Stimulated activated CD4-positive, alpha-beta T cell treated with anti-CD3 and anti-CD28 coated beads, TNF-alpha, amount 100 ng/mL, for 24 hours (primary cell): ENCODE measurements around the gene COL8A2.

Experiments
- DNase-seq, 3 experiments: peaks; one replicate each; pipeline ENCODE4 v3.0.0-alpha.2; 2020; ENCODE audit warnings: low read depth in 3 of 3

COL8A2 gene

DNA sequence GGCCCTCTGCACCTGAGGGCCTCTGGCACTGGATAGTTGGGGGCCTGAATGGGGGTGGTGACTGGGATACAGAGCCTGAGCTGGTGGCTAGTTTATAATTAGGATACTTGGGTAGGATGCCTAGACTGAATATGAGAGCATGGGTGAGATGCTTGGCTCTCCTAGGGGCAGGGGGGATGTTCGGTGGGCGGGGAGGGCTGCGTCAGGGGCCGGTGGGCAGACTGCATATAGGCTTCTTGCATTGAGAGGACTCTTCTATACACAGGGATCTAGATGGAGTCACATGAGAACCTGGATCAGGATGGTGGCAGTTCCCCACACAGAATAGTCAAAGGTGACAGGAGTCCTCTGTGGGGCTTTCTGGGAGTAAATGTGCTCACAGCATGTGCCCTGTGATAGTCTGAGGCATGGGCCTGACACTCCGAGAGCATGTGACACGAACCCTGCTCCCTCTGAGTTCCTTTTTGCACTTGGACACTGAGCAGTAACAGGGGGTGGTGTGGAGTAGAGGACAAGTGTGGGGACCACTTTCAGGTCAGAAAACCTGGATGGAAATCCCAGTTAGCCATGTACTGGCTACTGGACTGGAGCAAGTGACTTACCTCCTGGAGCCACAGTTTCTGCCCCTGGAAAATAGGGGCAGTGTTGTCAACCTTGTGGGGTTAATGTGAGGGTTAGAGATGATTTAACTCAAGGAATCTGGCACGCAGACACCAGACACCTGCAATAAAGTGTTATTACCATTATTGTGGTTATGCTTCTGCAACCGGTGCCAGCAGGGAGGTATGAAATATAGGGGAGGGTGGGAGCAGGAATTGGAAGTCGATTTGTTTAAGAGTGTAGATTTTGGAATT, 33.2 kb upstream of the COL8A2 start:
- no peak for DNase-seq

DNA sequence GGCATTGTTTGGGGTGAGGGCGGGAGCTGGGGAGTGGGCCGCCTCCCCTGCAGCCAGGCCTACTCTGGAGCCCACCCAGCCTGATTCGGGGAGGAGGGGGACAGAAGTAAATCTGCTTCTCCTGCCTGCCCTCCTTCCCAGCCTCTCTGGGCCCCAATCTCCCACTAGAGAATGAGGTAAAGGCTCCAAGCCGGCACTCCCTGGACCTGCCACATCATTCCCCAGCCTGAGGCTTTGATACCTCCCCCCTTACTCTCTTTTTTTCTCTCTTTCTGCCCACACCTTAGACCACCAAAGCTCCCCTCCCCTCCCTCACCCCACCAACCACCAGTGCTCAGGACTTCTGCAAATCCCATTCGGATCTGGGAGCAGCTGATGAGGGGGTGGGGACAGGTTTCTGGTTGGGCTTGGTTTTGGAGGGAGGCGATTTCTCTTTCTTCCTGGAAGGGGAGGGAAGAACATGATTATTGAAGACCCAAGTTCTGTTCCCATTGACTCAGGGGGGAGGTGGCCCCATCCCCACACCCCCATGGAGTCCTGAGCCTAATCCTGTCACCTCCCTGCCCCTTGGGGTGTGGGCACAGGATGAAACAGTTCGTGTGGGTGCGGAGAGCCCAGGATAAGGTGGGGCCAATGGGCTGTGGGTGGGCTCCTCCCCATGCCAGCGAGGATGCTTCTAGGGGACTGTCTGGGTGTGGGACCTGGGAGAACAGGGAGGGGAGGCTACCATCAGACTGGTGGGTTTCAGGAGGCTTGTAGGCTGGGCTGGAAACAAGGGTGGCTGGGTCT, 32.3 kb upstream of the COL8A2 start:
- no peak for DNase-seq

DNA sequence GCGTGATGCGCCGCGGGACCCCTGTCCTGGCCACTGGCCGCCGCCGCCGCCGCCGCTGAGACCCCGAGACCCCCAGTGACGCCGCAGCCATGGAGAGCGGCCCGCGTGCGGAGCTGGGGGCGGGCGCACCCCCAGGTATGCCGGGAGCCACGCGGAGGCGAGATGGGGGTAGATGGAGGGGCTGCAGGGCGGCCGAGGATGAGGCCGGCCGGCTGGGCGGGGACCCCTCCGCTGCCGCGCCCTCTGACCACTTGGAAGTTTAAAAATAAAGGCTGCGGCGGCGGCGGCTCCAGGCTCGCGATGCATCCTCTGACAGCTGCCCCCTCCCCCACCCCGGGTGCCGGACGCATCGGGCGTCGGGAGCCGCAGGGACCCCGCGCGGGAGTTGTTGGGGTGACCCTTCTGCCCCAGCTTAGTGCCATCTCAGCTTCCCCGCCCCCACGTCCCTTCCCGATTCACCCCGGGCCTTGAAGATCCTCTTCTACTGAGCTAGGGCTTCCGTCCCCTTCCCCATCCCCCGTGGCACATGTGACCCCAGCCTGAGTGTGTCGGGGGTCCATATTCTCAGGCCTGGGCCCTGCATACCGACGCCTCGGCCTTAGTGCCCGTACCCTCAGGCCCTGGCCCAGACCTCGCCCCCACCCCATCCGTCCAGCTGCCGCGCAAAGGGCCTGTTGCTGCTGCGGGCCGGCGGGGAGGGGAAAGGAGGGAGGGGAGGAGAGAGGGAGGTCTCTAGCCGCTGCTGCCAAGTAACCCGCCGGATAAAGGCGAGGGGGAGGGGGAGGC, 31.5 kb upstream of the COL8A2 start:
- peak in 1 of 3 experiments; percentile 66 for DNase-seq

DNA sequence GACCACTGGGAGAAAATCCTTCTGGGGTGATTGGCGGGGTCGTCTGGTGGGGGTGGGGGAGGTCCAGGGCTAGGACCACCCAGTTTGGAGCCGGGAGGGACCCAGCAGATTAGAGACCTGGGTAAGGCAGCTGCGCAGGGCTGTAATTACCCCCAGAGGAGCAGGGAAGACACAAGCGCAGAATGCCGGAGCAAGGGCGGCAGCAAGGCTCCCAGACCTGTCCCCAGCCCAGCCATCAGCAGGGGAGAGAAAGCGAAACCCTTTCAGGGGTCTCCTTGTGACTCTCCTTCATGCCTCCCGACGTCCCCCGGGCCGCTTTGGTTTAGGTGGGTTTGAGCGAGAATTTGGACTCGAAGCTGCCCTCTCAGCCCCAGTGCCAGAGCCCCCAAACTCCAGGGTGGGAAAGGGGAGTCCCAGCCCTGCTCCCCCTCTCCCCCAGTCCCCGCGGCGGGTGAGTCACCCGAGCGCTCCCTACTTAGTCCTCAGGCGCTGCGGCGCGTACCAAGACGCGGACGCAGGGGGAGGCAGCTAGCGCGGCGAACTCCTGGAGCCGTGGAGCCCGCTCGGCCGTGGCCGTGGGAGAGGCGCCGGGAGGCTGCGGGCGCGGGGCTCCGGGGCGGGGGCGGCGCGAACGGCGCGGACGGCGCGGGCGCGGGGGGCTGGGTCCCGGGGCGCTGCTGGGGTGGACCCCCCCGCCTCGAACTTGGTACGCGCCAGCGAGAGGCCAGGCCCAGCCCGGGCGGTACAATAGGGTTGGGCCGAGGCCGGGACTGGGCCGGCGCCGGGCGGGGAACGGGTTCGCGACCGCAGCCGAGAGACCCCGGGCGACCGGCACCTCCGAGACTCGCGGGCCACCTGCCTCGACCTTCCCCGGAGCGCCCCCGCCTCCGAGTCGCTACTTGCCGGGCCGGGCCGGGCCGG, 30.6 kb upstream of the COL8A2 start, which contains the start of gene MAP7D1:
Gene MAP7D1, plus strand, starts transcription at position 753 of the 921 bp plus-strand sequence. CDS start 258 bp downstream, outside the sequence.
- DNase-seq, result peak; percentile 66 to 84 (median 66)

DNA sequence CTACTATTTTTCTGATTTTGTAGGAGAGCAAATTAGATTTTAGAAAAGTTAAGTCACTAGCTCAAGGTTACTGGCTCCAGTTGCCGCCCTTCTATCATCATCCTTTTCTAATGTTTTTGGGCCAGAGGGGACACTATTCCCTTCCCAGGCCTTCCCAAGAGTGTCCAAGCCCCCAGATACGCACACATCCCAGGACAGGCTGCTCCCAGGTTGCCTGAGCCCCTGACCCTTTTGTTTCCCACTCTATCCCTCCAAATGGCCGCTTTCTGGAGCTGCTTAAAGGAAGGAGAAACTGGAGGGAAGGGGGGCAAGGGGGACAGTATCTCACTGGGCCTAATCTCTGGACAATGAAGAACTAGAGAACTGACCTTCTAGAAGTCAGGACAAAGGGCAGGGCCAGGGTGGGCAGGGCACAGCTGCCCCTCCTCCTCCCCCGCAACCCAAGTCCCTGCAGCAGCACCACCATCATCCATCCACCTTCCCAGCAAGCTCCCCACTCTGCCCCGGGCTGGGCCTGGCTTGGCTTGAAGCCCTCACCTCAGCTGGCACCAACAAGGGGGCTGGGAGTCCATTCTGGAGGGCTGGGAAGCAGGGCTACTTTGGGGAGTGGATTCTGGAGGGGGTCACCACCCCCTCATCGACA, 29.9 kb upstream of the COL8A2 start:
- no peak for DNase-seq

DNA sequence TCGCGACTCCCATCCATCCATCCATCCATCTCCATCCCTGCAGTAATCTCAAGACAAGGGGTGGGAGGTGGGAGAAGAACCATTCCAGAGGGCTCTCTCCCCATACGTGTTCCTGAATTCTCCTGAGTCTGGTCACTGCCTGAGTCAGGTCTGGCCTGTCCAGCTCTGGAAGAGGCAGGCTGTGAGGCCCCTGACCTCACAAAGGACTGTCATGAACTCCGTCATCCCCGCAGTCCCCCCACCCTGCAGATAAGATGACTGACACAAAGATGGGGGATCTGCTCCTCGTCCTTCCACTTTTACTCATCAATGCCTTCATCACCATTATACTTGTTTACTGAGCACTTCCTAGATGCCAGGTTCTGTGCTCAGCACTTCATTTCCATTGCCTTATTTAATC, 29.3 kb upstream of the COL8A2 start:
- DNase-seq, result no peak

DNA sequence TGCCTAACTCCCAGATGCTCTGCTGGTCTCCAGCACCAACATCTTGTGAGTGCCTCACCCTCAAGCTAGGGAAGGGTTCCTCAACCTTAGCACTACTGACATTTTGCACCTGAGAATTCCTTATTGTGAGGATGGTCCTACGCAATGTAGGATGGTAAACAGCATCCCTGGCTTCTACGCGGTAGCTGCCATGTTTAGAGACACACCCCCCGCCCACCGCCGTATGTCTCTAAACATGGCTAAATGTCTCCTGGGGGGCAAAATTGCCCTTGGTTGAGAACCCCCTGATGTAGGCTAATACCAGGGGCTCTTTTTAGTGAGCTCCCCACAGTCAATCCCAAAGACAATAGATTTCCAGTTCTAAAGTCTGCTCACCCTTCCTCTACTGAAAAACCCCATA, 28.5 kb upstream of the COL8A2 start:
- no peak for DNase-seq

DNA sequence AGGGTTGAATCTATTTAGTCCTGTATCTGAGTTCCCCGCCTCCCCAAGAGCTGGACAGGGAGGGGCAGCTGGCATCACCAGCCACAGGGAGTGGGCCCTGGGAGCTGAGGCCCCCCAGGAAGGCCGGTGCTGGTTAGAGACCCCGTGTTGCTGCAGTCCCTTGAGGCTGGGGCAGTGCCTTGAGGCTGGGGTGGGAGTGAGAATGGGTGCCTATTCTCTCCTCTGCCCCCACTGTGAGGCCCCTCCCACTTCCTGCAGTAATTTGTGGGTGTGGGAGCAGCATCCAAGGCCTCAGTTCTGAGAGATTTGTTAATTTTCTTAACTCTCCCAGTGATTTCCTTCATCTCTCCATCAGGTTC, 26.8 kb upstream of the COL8A2 start:
- no peak for DNase-seq

DNA sequence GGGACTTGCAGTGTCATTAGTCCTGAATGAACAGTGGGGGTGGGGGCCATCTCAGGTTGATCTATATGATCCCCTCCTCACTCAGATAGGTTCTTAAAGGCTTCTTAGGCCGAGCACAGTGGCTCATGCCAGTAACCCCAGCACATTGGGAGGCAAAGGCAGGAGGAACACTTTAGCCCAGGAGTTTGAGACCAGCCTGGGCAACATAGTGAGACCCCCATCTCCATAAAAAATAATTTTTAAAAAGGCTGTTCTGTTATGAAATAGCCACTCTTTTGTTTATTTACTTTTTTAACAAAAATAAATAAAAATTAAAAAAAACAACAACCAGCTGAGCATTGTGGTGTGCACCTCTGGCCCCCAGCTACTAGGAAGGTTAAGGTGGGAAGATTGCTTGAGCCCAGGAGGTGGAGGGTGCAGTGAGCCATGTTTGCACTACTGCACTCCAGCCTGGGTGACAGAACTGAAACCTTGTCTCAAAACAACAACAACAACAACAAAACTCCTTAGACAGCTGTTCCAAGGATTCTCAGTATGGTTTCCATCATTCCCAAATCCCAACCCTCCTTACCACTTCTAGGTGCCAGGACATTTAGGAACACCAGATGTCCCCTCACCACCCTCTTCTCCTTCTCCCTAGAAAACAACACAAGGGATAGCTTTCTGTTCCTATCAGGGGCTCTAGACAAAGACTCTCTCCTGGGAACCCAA, 26.3 kb upstream of the COL8A2 start:
- DNase-seq, result no peak

DNA sequence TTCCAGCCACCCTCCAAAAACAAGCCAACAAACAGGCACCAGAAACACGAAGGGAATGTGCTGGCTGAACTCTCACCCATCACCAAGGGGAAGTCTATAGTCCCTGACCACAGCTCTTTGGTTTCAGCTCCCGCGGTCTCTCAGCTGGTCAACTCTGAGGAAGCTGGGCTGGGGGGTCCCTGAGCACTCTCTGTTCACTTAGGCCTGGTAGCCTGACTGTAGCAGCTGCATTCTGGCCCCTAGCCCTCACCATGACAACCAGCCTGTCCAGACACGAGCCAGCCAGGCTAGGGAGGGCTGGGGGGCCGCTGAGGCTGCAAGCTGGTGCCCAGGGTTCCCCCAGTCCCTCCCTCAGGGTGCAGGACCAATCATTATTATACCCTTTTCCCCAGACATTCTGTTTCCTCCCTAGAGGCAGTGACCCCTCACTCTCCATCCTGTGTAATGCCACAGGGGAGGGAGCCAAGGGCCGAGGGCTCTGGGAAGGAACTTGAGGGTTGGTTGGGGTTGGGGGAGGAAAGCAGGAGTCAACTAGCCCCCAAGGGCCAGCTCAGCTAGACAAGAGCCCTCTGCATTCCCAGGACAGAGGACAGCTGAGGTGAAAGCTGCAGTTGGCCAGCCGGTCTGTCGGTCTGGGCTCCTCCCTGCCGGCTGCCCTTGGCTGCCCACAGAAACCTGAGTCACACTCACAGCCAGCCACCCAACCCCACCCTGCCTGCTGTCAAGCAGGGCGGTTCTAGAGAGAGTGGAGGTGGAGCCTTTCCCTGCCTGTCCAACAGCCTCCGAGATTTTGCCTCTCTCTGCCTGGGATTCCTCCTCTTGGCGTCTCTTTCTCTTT, 25.5 kb upstream of the COL8A2 start:
- peak in 2 of 3 experiments; percentile 48 to 75 for DNase-seq

DNA sequence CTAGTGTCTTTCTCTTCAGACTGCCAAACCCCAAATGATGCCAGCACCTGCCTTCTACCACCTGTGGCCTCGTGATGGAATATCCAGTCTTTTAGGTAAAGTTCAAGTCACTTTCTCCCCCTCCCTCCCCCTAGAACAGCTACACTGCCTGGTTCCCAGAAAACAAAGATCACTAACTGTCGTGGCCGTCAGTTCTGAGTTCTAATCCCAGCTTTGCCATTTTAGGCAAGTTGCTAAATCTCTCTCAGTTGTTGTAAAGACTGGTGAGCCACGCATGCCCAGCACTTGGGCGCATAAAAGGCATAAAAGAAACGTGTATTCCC, 24.9 kb upstream of the COL8A2 start:
- no peak for DNase-seq

DNA sequence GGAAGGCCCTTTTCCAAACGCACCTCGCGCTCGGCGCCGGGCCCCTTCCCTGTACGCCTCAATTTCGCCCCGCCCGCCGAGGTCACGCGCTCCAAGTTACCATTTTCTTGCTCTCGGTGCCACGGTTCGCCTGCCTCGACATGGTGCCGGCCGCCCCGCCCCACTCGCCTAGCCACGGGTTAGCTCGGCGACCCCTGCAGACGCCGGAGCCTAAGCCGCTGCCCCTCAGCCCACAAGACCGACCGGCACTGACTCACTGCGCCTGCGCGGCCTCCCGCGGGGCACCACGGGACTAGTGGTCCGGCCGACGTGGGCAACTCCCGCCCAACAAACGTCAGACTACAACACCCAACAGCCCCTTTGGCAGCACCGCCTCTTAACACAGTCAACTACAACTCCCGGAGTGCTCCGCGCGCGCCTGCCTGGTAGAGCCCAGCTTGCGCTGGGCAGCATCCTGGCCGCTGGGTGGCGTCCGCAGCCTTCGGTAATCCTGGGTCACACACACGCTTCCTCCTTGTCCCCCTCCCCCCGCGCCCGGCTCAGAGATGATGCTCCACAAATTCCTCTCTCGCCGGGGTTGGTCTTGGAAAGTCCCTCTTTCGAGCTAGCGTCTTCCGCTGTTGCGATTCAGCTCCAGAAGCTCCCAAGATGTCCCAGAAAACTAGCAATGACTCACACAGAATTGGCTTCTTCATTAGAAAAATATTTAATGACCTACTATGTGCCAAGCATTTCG, 24.4 kb upstream of the COL8A2 start, which contains the start of gene TRAPPC3:
Gene TRAPPC3, minus strand, starts transcription at position 250 of the 736 bp plus-strand sequence. Its CDS starts 108 bp downstream, at position 142.
- peak; percentile 99 to 100 (median 100) for DNase-seq

DNA sequence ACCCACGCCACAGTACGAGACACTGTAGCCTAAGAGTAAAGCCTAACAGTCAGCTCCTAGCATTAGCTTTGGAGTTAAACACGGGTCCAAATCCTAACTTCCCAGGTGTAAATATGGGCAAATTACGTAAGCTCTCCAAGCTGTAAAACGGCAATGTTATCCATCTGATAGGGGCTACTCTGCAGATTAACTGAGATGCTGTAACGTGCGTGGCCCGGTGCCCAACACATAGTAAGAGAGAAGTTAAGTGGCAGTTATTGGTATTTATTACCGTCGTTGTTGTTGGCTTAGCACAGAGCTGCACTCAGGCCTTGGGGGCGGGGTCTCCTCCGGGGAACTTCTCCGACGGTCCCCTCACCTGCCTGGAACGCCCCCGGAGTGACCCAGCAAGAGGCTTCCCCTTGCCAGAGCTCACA, 23.8 kb upstream of the COL8A2 start:
- DNase-seq, result no peak

DNA sequence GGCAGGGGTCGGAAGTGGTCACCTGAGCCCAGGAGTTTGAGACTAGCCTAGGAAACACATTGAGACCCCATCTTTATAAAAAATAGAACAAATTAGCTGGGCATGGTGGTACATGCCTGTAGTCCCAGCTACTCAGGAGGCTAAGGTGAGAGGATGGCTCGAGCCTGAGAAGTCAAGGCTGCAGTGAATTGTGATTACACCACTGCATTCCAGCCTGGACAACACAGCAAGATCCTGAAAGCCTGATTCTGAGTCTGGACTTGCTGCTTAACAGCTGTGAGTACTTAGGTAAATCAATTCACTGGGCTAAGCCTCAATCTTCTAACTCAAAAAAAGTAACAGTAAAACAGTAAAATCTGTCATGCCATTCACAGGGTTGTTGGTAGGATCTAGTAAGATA, 19.4 kb upstream of the COL8A2 start:
- no peak for DNase-seq

DNA sequence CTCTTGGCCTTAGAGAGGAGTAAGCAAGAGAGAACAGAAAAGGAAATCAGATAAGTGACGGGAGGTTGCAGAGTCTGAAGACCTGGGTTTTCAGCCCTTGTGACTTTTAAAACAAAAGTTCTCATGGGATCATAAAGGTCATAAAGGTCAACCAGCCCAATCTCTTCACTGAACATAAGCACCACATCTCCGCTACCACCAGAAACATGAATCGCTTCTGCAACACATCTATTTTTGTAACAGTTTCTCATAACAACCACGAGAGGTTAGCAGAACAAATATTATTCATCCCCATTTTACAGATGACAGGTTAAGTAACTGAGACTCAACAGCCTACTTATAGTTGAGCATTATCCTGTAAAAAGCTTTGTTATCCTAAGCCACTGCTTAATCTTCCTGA, 18.4 kb upstream of the COL8A2 start:
- DNase-seq, result no peak

DNA sequence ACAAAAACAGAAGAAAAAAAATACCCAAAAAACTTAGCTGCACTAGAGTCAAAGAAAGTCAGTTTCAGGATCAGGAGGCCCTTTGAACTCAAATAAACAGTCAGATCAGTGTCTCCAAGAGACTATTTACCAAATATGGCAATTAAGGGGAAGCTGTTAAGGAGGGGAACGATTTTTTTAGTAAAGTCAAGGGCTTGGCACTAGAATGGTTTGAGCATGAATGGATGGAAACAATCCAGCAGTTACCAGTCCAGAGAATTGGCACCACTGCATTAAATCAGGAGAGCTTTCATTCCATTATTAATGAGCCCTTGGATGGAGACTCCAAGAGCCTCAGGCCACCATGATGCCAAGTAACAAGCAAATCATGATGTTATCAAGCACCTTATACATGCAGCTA, 17.1 kb upstream of the COL8A2 start:
- DNase-seq, result no peak

DNA sequence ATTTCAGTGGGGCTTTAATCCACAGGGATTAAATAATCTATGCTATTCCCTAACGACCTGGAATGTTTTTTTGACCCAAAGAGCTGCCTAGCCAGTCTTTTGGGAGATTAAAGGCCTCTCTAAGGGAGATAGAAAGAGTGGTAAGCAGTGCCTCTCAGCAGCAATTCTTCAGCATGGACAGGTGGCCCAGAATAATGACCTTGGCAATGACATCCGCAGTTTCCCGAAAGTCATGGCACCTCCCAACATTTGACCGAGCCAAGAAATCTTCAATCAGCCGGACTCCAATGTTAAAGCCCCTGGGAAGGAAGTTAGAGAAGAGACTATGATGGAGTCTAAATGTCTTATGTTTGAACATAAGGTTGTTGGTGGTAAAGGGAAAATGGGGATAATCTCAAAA, 14.5 kb upstream of the COL8A2 start:
- DNase-seq, result no peak

DNA sequence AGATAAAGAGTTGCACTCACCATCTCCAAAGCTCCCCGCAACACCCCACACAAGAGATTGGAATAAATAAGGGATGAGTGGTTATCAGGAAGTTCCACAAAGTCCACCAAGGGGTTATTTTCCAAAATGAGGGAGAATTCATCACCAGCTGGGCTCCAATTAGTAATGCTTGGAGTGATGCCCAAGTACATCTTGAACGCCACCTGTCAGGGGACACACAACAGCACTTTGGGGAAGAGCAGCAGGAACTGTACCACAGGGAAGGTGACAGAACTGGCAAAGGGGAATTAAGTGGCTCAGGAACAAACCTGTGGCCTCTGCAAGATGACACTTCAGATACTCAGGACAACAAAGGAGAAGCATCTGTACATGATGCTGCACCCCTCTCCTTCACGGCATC, 12.8 kb upstream of the COL8A2 start:
- DNase-seq, result no peak
